Epithelial cell of prostate (primary cell): ENCODE data around the gene POP4.
A peak's percentile ranks its signal among the peaks of the same experiment; 100 is the strongest.

Source experiments
- DNase-seq: peaks from one replicate; pipeline ENCODE4 v3.0.0-alpha.2; 2011; ENCODE audit warnings: low read depth, low spot score
- H3K27ac ChIP-seq: fragments of 450-650 bp; 2 replicates; pipeline ENCODE4 v1.5.1; 2017; ENCODE audit warnings: mild to moderate bottlenecking

POP4 gene

DNA sequence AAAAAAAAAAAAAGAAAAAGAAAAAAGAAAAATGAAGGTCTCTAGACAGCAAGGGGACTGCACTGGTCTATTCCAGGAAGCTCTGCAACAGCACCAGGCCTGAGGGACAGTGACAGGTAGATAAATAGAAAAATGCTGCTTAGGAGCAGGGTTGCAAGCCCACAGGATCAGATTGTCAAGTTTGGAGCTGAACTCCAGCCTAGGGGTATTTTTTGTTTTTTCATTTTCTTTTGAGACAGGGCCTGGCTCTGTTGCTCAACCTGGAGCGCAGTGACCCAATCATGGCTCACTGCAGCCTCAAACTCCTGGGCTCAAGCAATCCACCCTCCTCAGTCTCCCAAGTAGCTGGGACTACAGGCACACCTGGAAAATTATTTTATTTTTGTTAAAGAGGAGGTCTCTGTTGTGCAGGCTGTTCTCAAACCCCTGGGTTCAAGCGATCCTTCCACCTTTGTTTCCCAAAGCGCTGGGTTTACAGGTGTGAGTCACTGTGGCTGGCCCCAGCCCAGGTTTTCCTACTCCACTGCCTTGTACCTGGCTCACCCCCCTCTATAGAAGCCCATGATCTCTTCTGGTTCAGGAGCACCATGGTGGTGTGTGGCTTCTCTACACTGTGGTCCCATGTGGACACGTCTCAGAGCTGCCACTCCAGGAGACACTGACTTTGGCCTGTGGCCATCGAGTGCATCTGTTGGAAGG, 23.9 kb downstream of the POP4 start:
- no peak overlapping the region for H3K27ac ChIP-seq
- DNase-seq = no peak

DNA sequence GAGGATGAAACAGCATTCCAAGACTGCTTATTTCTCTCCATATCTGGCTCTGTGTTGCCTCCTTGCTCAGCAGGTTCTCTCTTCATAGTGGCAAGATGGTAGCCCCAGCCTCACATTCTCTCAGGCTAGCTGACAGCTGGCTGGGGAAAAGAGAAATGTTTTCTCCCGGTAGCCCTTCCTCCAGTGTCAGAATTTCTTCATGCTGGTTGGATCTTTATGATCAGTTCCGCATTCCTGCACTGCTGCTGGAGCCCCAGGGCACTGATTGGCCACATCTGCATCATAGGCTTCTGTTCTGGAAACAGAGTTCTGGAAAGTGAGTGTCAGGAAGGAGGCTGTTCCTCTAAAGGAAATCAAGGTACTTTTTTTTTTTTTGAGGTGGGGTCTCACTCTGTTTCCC, 24.6 kb downstream of the POP4 start:
- DNase-seq = no peak
- H3K27ac ChIP-seq = no peak overlapping the region

- DNase-seq = no peak
- no peak overlapping the region for H3K27ac ChIP-seq
Observed at GRCh38 chr19:29631450-29631849, 25.4 kb downstream of the POP4 start.

DNA sequence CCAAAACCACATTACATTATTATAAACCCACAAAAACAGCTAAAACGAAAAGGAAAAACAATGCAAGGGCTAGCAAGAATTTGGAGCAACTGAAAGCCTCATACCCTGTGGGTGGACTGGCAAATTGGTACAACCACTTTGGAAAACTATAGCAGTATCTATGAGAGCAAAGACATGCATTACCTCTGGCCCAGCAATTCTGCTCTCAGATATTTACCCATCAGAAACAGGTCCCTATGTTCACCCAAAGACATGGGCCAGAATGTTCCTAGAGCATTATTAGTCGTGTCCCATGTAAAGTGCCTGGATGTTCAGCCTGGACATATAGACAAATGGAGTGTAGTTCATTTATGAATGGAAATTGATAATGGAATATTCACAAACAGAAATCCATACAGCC, 27.9 kb downstream of the POP4 start:
- no peak for DNase-seq
- no peak overlapping the region for H3K27ac ChIP-seq

- no peak overlapping the region for H3K27ac ChIP-seq
Observed at GRCh38 chr19:29634423-29635130, 28.5 kb downstream of the POP4 start.

DNA sequence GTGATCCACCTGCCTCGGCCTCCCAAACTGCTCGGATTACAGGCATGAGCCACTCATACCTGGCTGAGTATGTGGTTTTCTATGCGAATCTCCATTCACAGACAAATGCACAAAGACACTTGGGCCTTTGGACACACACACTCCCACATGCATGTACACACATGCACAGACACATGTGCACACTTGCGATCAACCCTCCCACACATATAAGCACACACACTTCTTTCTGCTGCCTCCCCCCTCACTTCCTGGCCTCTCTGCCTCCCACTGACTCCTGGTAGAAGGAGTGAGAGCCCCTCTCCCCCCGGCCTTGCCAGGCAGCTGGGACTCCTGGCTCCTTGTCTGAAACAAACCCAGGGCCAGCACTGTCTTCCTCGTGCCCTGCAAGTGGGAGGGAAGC, 29.9 kb downstream of the POP4 start:
- no peak overlapping the region for H3K27ac ChIP-seq
- no peak for DNase-seq

More at GRCh38 chr19:29634423-29635130, 28.5 kb downstream of the POP4 start:
- no peak for DNase-seq

DNA sequence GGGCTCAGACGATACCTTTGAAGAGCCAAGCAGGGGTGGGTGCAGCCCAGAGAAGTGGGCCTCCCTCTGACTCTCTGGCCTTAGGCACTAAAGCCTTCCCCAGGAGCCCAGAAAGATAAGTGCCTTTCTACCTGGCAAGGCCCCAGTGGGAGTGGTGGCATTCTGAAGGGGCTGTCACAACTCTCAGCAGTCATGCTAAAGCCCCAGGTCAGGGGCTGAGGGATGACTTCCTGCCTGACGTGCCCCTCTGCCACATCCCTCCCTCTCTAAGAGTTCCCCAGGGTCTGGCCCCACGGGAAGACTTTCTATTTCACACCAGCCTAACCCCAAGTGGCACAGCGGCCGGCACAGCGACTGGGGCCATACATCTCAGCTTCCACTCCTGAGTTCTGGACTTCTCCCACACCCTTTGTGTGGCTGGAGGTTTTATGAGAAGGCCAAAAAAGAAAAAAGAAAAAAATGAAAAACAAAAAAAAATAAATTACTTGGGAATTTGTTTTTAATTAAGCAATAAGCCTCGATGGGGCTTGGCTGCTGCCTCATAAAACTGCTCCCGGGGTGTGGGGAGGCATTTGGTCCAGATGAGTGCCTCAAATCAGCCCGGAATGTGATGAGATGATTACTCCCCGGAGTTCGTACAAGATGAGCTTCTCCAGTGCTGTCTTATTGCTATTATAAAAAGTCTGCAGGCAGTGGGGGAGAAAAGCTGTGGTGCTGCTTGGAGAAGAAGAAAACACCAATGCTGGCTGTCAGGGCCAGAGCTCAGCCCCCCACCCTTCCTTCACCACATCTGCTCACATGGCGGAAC, 30.7 kb downstream of the POP4 start:
- H3K27ac ChIP-seq = no peak overlapping the region
- DNase-seq = no peak

GRCh38 chr19:29639086-29639485, 33.0 kb downstream of the POP4 start:
- H3K27ac ChIP-seq = no peak overlapping the region
- DNase-seq = no peak

DNA sequence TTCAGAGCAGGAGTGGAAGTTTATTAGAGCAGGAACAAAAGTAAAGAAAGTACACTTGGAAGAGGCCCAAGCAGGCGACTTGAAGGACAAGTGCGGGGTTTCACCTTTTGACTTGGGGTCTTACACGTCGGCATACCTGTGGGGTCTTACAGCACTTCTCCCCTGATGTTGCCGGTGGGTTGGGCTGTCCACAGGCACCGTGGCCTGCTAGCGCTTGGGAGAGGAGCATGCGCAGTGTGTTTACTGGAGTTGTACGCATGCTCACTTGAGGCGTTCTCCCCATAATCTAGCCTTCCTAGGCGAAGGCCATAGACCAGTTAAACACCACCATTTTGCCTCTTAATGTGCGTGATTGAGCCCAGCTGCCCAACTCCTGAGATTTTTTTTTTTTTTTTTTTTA, 34.1 kb downstream of the POP4 start:
- DNase-seq = no peak
- H3K27ac ChIP-seq = no peak overlapping the region

GRCh38 chr19:29641597-29641996, 35.5 kb downstream of the POP4 start:
- no peak overlapping the region for H3K27ac ChIP-seq
- DNase-seq = no peak

- no peak overlapping the region for H3K27ac ChIP-seq
- no peak for DNase-seq
Observed at GRCh38 chr19:29643361-29643935, 37.4 kb downstream of the POP4 start.

GRCh38 chr19:29644210-29644609, 38.1 kb downstream of the POP4 start:
- no peak for DNase-seq
- no peak overlapping the region for H3K27ac ChIP-seq

DNA sequence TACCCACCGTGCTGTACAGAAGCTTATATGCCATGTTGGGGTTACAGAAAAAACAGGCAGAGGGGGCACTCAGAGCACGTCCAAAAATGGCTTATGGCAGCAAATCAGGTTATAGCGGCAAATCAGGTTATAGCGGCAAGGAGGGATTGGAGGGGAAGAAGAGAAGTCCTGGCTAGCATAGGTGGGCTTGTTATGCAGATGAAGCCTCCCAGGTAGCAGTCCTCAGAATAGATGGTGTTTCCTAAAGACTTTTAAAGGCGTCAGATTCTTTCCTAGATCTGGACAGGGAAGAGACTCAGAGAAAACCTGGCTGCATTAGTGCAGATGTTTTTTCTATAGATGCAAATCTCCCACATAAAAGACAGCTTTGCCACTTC, 39.4 kb downstream of the POP4 start:
- DNase-seq = no peak
- no peak overlapping the region for H3K27ac ChIP-seq

DNA sequence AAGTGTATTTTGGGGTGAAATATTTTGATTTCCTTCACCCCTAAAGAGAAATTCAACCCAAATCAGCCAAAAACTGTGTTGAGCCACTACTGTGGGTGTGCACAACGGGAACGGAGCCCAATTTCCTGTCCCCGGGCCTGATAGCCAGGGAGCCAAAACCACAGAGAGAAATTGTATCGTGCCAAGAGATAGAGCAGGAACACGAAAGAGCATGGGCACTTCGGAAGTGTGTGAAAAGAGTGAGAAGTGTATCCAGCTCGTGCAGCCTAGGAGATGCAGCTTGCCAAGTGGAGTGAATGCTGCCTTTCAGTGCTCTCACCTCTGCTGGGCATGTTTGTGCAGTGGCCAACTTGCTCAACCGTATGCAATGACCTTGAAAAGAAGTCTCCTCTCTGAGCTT, 39.8 kb downstream of the POP4 start:
- peak; percentile 10 for DNase-seq
- H3K27ac ChIP-seq = no peak overlapping the region

- no peak for DNase-seq
- H3K27ac ChIP-seq = no peak overlapping the region
Observed at GRCh38 chr19:29650772-29651387, 44.8 kb downstream of the POP4 start.

DNA sequence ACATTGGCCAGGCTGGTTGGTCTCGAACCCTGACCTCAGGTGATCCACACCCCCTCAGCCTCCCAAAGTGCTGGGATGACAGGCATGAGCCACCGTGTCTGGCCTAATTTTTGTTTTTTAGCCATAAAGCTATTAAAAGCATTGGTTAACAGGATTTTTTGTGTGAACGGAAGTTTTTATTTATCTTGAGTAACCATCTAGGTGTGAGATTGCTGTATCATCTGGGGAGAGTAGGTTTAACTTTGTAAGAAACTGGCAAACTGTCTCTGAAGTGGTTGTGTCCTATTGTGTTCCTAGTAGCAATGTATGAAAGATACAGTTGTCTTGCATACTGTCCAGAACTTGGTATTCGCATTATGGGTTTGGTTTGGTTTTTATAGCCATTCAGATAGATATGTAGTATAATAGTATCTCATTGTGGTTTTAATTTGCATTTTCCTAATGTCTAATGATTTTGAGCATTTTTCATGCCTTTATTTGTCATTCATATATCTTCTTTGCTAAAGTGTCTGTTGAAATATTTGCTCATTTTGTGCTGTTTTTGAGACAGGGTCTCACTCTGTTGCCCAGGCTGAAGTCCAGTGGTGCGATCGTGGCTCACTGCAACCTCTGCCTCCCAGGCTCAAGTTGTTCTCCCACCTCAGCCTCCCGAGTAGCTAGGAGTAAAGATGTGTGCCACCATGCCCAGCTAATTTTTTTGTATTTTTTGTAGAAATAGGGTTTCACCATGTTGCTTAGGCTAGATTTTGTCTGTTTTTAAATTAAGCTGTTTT, 45.7 kb downstream of the POP4 start:
- DNase-seq = no peak

DNA sequence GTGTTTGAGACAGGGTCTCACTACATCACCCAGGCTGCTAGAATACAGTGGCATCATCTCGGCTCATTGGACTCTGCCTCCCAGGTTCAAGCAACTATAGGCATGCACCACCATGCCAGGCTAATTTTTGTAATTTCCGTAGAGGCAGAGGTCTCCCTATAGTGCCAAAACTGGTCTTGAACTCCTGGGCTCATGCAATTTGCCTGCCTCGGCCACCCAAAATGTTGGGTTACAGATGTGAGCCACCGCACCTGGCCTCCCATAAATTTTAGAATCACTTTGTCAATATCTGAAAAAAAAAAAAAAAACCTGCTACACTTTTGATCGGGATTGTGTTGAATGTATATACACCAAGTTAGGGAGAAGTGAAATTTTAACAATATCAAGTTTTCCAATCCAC, 47.3 kb downstream of the POP4 start:
- no peak overlapping the region for H3K27ac ChIP-seq
- no peak for DNase-seq

More for the DNA sequence above, 45.7 kb downstream of the POP4 start:
- H3K27ac ChIP-seq = no peak overlapping the region

GRCh38 chr19:29655648-29656335, 49.7 kb downstream of the POP4 start:
- no peak overlapping the region for H3K27ac ChIP-seq
- DNase-seq = no peak
